ENCODE results near the gene GBE1.
"Not testable (repeated sequence)": the region's sequence is repeated elsewhere in the genome, so short reads cannot be mapped to it uniquely, and the experiment has no call there.

GBE1 gene

GRCh38 chr3:81767250-81767859 is 5.9 kb upstream of the GBE1 start:
- not testable (repeated sequence) for H3K4me3 ChIP-seq (ENCODE audit: low read length); H3K9me3 ChIP-seq (ENCODE audit: low read length); H3K27me3 ChIP-seq (ENCODE audit: insufficient read depth, low read length)

GRCh38 chr3:81765400-81765799 is 4.0 kb upstream of the GBE1 start:
- Histone ChIP-seq H3K36me3 (ENCODE audit: insufficient read depth, low read length) (no peaks in the 10 kb centered on the region), H3K4me3 (ENCODE audit: low read length) (no peak overlapping the region), H3K27me3 (ENCODE audit: insufficient read depth, low read length) (no peaks in the 10 kb centered on the region), H2AFZ (ENCODE audit: low read depth, low read length) (no peak overlapping the region), H3K4me1 (ENCODE audit: insufficient read depth, low read length) (peaks cover 10% of the 10 kb centered on the region), H3K9me3 (ENCODE audit: low read length) (no peaks in the 10 kb centered on the region)

More at GRCh38 chr3:81767250-81767859, 5.9 kb upstream of the GBE1 start:
- H3K4me1 ChIP-seq (ENCODE audit: insufficient read depth, low read length); H3K36me3 ChIP-seq (ENCODE audit: insufficient read depth, low read length); H2AFZ ChIP-seq (ENCODE audit: low read depth, low read length): not testable (repeated sequence)

GRCh38 chr3:81764665-81765064 is 3.2 kb upstream of the GBE1 start:
- Histone ChIP-seq H2AFZ (ENCODE audit: low read depth, low read length) (no peak overlapping the region), H3K4me3 (ENCODE audit: low read length) (no peak overlapping the region), H3K4me1 (ENCODE audit: insufficient read depth, low read length) (peaks cover 12% of the 10 kb centered on the region), H3K9me3 (ENCODE audit: low read length) (no peaks in the 10 kb centered on the region), H3K36me3 (ENCODE audit: insufficient read depth, low read length) (no peaks in the 10 kb centered on the region), H3K27me3 (ENCODE audit: insufficient read depth, low read length) (no peaks in the 10 kb centered on the region)

GRCh38 chr3:81764002-81764401 is 2.6 kb upstream of the GBE1 start:
- Histone ChIP-seq H3K4me1 (ENCODE audit: insufficient read depth, low read length) (peaks cover 12% of the 10 kb centered on the region), H3K4me3 (ENCODE audit: low read length) (no peak overlapping the region), H3K9me3 (ENCODE audit: low read length) (no peaks in the 10 kb centered on the region), H3K27me3 (ENCODE audit: insufficient read depth, low read length) (no peaks in the 10 kb centered on the region), H3K36me3 (ENCODE audit: insufficient read depth, low read length) (no peaks in the 10 kb centered on the region), H2AFZ (ENCODE audit: low read depth, low read length) (no peak overlapping the region)

GRCh38 chr3:81763001-81763400 is 1.6 kb upstream of the GBE1 start:
- H3K27me3 ChIP-seq (ENCODE audit: insufficient read depth, low read length), result no peaks in the 10 kb centered on the region
- no peaks in the 10 kb centered on the region for H3K36me3 ChIP-seq (ENCODE audit: insufficient read depth, low read length)
- peaks cover 12% of the 10 kb centered on the region for H3K4me1 ChIP-seq (ENCODE audit: insufficient read depth, low read length)
- no peaks in the 10 kb centered on the region for H3K9me3 ChIP-seq (ENCODE audit: low read length)
- H3K4me3 ChIP-seq (ENCODE audit: low read length), result no peak overlapping the region
- H2AFZ ChIP-seq (ENCODE audit: low read depth, low read length), result no peak overlapping the region

- no peaks in the 10 kb centered on the region for H3K9me3 ChIP-seq (ENCODE audit: low read length)
- H3K4me3 ChIP-seq (ENCODE audit: low read length), result peak overlapping the region; percentile 89
- peak overlapping the region; percentile 92 for H2AFZ ChIP-seq (ENCODE audit: low read depth, low read length)
- H3K36me3 ChIP-seq (ENCODE audit: insufficient read depth, low read length), result no peaks in the 10 kb centered on the region
- peaks cover 12% of the 10 kb centered on the region for H3K4me1 ChIP-seq (ENCODE audit: insufficient read depth, low read length)
- H3K27me3 ChIP-seq (ENCODE audit: insufficient read depth, low read length), result no peaks in the 10 kb centered on the region
These were observed 597 bp upstream of the GBE1 start for GRCh38 chr3:81761904-81762580.

- Histone ChIP-seq H3K4me1 (ENCODE audit: insufficient read depth, low read length) (peaks cover 12% of the 10 kb centered on the region), H3K36me3 (ENCODE audit: insufficient read depth, low read length) (no peaks in the 10 kb centered on the region), H3K4me3 (ENCODE audit: low read length) (peak overlapping the region; percentile 89), H3K27me3 (ENCODE audit: insufficient read depth, low read length) (no peaks in the 10 kb centered on the region), H3K9me3 (ENCODE audit: low read length) (no peaks in the 10 kb centered on the region), H2AFZ (ENCODE audit: low read depth, low read length) (peak overlapping the region; percentile 92)
These were observed 1.2 kb downstream of the GBE1 start for GRCh38 chr3:81760215-81760614.

GRCh38 chr3:81758771-81759170 is 2.7 kb downstream of the GBE1 start:
- not testable (repeated sequence) for H3K4me3 ChIP-seq (ENCODE audit: low read length); H3K36me3 ChIP-seq (ENCODE audit: insufficient read depth, low read length); H3K27me3 ChIP-seq (ENCODE audit: insufficient read depth, low read length); H2AFZ ChIP-seq (ENCODE audit: low read depth, low read length); H3K9me3 ChIP-seq (ENCODE audit: low read length)
- H3K4me1 ChIP-seq (ENCODE audit: insufficient read depth, low read length), result peaks cover 12% of the 10 kb centered on the region

GRCh38 chr3:81758275-81758674 is 3.2 kb downstream of the GBE1 start:
- H3K27me3 ChIP-seq (ENCODE audit: insufficient read depth, low read length), result no peaks in the 10 kb centered on the region
- no peak overlapping the region for H3K4me3 ChIP-seq (ENCODE audit: low read length)
- H3K36me3 ChIP-seq (ENCODE audit: insufficient read depth, low read length), result no peaks in the 10 kb centered on the region
- no peak overlapping the region for H2AFZ ChIP-seq (ENCODE audit: low read depth, low read length)
- H3K9me3 ChIP-seq (ENCODE audit: low read length), result no peaks in the 10 kb centered on the region
- peaks cover 12% of the 10 kb centered on the region for H3K4me1 ChIP-seq (ENCODE audit: insufficient read depth, low read length)

GRCh38 chr3:81753416-81754027 is 7.9 kb downstream of the GBE1 start:
- no peak overlapping the region for H2AFZ ChIP-seq (ENCODE audit: low read depth, low read length)
- H3K4me3 ChIP-seq (ENCODE audit: low read length), result no peak overlapping the region
- H3K4me1 ChIP-seq (ENCODE audit: insufficient read depth, low read length), result no peaks in the 10 kb centered on the region
- no peaks in the 10 kb centered on the region for H3K27me3 ChIP-seq (ENCODE audit: insufficient read depth, low read length)
- no peaks in the 10 kb centered on the region for H3K9me3 ChIP-seq (ENCODE audit: low read length)
- no peaks in the 10 kb centered on the region for H3K36me3 ChIP-seq (ENCODE audit: insufficient read depth, low read length)

GRCh38 chr3:81752604-81753003 is 8.8 kb downstream of the GBE1 start:
- Histone ChIP-seq H2AFZ (ENCODE audit: low read depth, low read length) (no peak overlapping the region), H3K4me1 (ENCODE audit: insufficient read depth, low read length) (no peaks in the 10 kb centered on the region), H3K4me3 (ENCODE audit: low read length) (no peak overlapping the region), H3K27me3 (ENCODE audit: insufficient read depth, low read length) (no peaks in the 10 kb centered on the region), H3K36me3 (ENCODE audit: insufficient read depth, low read length) (no peaks in the 10 kb centered on the region), H3K9me3 (ENCODE audit: low read length) (no peaks in the 10 kb centered on the region)

- H3K27me3 ChIP-seq (ENCODE audit: insufficient read depth, low read length), result no peaks in the 10 kb centered on the region
- no peaks in the 10 kb centered on the region for H3K4me1 ChIP-seq (ENCODE audit: insufficient read depth, low read length)
- no peaks in the 10 kb centered on the region for H3K9me3 ChIP-seq (ENCODE audit: low read length)
- H3K4me3 ChIP-seq (ENCODE audit: low read length), result no peak overlapping the region
- no peaks in the 10 kb centered on the region for H3K36me3 ChIP-seq (ENCODE audit: insufficient read depth, low read length)
- H2AFZ ChIP-seq (ENCODE audit: low read depth, low read length), result no peak overlapping the region
These were observed 12.2 kb downstream of the GBE1 start for GRCh38 chr3:81749265-81749664.

GRCh38 chr3:81747280-81747679 is 14.2 kb downstream of the GBE1 start:
- H3K9me3 ChIP-seq (ENCODE audit: low read length); H3K27me3 ChIP-seq (ENCODE audit: insufficient read depth, low read length); H3K4me1 ChIP-seq (ENCODE audit: insufficient read depth, low read length); H3K36me3 ChIP-seq (ENCODE audit: insufficient read depth, low read length); H2AFZ ChIP-seq (ENCODE audit: low read depth, low read length); H3K4me3 ChIP-seq (ENCODE audit: low read length): not testable (repeated sequence)
